Esophagus mucosa (tissue), 1 donor: Measurements from ENCODE around the gene SELENOT. TPM values are rescaled to one million over a fixed set of nuclear protein-coding genes. Genes with fewer than 3 reads are reported as not detected.
"Not testable (repeated sequence)": the region's sequence is repeated elsewhere in the genome, so short reads cannot be mapped to it uniquely, and the experiment has no call there.

ENCODE experiments used
- ATAC-seq: fragments of 200-7000 bp; cut with Tn5 transposase; one replicate; pipeline ENCODE4 v1.9.1; 2020
- total RNA-seq: library from RNA; stranded (reverse); gene quantifications from one replicate; pipeline ENCODE4 v1.2.4, GENCODE V29; 2023
- donor health status: DM: yes; HTN: yes; CAD: no.

Gene SELENOT
- total RNA-seq: 68.7 TPM

- ATAC-seq: peak; percentile 96
Measured at GRCh38 chr3:150603153-150603979, at the start of gene SELENOT. TSS of gene SELENOT (plus strand) at chr3:150603321. CDS start at chr3:150603363, 42 bp downstream.

GRCh38 chr3:150555859-150556436 lies 47.2 kb upstream of the SELENOT start:
- no peak for ATAC-seq

- no peak for ATAC-seq
Measured at GRCh38 chr3:150556792-150557191, 46.3 kb upstream of the SELENOT start.

GRCh38 chr3:150557725-150558124 lies 45.4 kb upstream of the SELENOT start:
- ATAC-seq: no peak

GRCh38 chr3:150564243-150564642 lies 38.9 kb upstream of the SELENOT start:
- ATAC-seq: no peak

GRCh38 chr3:150567328-150567727 lies 35.8 kb upstream of the SELENOT start:
- ATAC-seq: no peak

GRCh38 chr3:150577855-150578254 lies 25.3 kb upstream of the SELENOT start:
- no peak for ATAC-seq

- ATAC-seq: no peak
Measured at GRCh38 chr3:150581174-150581573, 21.9 kb upstream of the SELENOT start.

- ATAC-seq: no peak
Measured at GRCh38 chr3:150582620-150583019, 20.5 kb upstream of the SELENOT start.

- ATAC-seq: no peak
Measured at GRCh38 chr3:150583028-150583427, 20.1 kb upstream of the SELENOT start.

- no peak for ATAC-seq
Measured at GRCh38 chr3:150588027-150588830, 14.9 kb upstream of the SELENOT start.

- ATAC-seq: peak; percentile 80
Measured at GRCh38 chr3:150589759-150590158, 13.4 kb upstream of the SELENOT start.

GRCh38 chr3:150594150-150594549 lies 9.0 kb upstream of the SELENOT start:
- ATAC-seq: no peak

- ATAC-seq: no peak
Measured at GRCh38 chr3:150597646-150598045, 5.5 kb upstream of the SELENOT start.

- no peak for ATAC-seq
Measured at GRCh38 chr3:150599611-150600297, 3.4 kb upstream of the SELENOT start.

GRCh38 chr3:150600647-150601530 lies 2.2 kb upstream of the SELENOT start:
- ATAC-seq: not testable (repeated sequence)

GRCh38 chr3:150602426-150603152 lies 532 bp upstream of the SELENOT start:
- peak; percentile 3 for ATAC-seq

GRCh38 chr3:150603980-150604319 lies 829 bp downstream of the SELENOT start:
- no peak for ATAC-seq

GRCh38 chr3:150605998-150606641 lies 3.0 kb downstream of the SELENOT start:
- ATAC-seq: no peak

GRCh38 chr3:150607267-150608065 lies 4.3 kb downstream of the SELENOT start:
- ATAC-seq: no peak
